Cerebellar nuclear complex (tissue), 1 donor: ENCODE data around the gene NTF3.

ENCODE experiments used
- DNase-seq, 2 experiments: peaks; one replicate each; lab custom pipeline; 2025; lab: John Stamatoyannopoulos, UW

Gene NTF3

GRCh38 chr12:5511256-5511643 lies 79.3 kb downstream of the NTF3 start:
- no peak for DNase-seq

GRCh38 chr12:5511644-5512600 lies 80.0 kb downstream of the NTF3 start:
- DNase-seq, result no peak

GRCh38 chr12:5512601-5512970 lies 80.7 kb downstream of the NTF3 start:
- no peak for DNase-seq

GRCh38 chr12:5513406-5513805 lies 81.5 kb downstream of the NTF3 start:
- no peak for DNase-seq

GRCh38 chr12:5514016-5514415 lies 82.1 kb downstream of the NTF3 start:
- no peak for DNase-seq

GRCh38 chr12:5514545-5514944 lies 82.6 kb downstream of the NTF3 start:
- DNase-seq, result no peak

- DNase-seq, result no peak
These were observed 83.5 kb downstream of the NTF3 start for GRCh38 chr12:5515458-5515857.

GRCh38 chr12:5516371-5517241 lies 84.7 kb downstream of the NTF3 start:
- no peak for DNase-seq

GRCh38 chr12:5518584-5519365 lies 86.9 kb downstream of the NTF3 start:
- DNase-seq, result peak; percentile 64 to 71

- no peak for DNase-seq
These were observed 88.1 kb downstream of the NTF3 start for GRCh38 chr12:5520037-5520436.

- no peak for DNase-seq
These were observed 88.9 kb downstream of the NTF3 start for GRCh38 chr12:5520831-5521230.

- no peak for DNase-seq
These were observed 89.8 kb downstream of the NTF3 start for GRCh38 chr12:5521456-5522325.

GRCh38 chr12:5522432-5523335 lies 90.8 kb downstream of the NTF3 start:
- no peak for DNase-seq

- DNase-seq, result no peak
These were observed 91.6 kb downstream of the NTF3 start for GRCh38 chr12:5523396-5524115.

- DNase-seq, result no peak
These were observed 92.3 kb downstream of the NTF3 start for GRCh38 chr12:5524116-5524768.

- DNase-seq, result no peak
These were observed 93.0 kb downstream of the NTF3 start for GRCh38 chr12:5524769-5525436.

GRCh38 chr12:5525783-5526367 lies 94.0 kb downstream of the NTF3 start:
- no peak for DNase-seq

- DNase-seq, result no peak
These were observed 101.5 kb downstream of the NTF3 start for GRCh38 chr12:5533368-5533767.
